AG08395 (cell line): ENCODE results near the gene MAP3K5.
A peak's percentile ranks its signal among the peaks of the same experiment; 100 is the strongest.
"Not testable (repeated sequence)": the region's sequence is repeated elsewhere in the genome, so short reads cannot be mapped to it uniquely, and the experiment has no call there.

ENCODE experiments used
- DNase-seq: peaks from one replicate; pipeline ENCODE4 v3.0.0; 2012; ENCODE audit warnings: mixed read lengths, low spot score

MAP3K5 gene

DNA sequence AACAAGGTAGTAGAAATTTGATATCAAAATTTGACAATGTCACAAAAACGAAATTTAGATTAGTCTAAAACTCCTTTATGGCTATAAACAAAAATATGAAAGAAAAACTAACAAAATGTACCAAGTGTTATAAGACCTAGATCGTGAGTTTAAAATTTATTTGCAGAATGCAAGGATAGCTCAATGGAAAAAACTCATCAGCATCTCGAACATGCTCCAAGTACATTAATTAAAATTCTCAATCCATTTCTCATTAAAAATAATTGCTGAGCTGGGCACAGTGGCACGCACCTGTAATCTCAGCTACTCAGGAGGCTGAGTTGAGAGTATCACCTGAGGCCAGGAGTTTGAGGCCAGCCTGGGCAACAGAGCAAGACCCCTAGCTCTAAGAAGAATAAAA, 70.8 kb downstream of the MAP3K5 start:
- DNase-seq: no peak

DNA sequence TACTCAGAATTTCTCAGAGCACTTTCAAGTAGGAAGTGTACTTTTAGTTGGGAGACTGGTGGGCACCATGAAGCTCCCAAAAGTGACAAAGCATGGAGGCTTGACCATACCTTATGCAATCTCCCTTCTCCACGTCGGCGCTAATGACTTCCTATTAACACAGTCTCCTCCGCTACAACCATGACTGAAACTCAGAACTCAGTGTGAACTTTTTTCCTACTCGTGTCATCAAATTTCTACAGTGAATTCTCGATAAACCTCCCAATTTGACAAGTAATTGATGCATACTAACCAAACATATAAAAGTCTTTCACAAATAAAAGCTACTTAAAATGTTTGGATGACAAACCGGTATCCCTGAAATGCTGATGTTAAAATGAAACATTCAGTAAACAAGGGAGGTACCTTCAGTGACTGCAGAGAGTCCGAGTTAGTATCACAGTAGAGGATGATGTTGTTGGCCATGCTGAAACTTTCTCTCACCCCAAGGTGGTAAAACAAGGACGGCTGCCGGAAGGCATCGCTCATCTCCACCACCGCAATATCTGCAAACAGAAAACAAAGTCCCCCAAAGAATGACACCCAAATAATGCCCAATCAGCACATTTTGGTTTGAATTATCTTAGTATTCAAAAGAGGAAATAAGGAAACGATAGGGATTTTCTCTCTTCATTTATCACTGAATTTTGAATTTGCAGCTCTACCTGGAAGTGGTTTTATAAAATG, 72.1 kb downstream of the MAP3K5 start:
- no peak for DNase-seq

DNA sequence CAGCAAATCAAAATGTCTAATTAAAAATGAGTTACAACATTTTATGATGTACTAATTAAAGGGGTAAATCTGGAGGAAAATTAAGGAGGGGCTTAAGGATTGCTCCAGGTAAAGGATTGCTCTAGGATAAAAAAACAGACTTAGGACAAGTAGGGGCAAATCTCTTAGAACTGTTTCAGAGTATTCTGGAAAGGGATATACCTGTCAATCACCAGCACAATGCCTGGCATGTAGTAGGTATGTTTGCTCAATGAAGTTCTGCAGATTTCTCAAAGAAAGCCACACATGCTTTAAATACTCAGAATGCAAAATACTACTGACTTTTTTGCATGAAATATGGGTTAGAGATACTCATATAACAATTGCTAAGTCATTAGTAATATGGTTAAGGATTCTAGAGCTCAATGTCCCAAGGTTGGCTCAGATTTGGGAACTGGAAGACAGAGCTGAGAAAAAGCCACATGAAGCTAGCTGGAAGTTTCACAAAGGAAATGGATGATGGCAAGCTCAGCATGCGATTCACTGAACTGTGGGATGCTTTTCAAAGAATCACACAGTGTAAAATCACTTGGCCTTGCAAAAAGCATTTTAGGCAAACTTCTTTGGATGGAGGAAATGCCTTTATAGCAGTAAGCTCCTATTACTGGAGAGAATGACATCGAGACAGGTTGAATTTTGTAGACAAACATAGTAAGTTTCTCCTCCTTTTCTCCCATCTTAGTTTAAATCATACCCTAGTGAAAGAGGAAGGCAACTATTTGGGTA, 72.8 kb downstream of the MAP3K5 start:
- no peak for DNase-seq

DNA sequence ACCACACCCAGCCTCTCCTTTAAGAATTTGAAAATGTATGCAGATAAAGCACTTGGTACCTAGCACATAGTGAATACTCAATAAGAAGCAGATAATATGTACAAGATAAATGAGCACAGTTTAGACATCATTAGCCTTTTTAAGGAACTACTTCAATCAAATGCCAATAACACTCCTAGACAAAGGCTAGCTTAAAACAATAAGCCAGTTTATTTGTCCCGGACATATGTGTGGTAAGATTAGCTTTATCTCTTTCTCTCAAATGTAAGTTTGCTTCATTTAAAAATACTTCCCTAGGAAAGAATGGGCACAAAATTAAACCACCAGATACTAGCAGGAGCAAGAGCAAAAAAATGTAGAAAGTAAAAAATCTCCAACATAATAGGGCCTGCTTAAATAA, 73.8 kb downstream of the MAP3K5 start:
- no peak for DNase-seq

DNA sequence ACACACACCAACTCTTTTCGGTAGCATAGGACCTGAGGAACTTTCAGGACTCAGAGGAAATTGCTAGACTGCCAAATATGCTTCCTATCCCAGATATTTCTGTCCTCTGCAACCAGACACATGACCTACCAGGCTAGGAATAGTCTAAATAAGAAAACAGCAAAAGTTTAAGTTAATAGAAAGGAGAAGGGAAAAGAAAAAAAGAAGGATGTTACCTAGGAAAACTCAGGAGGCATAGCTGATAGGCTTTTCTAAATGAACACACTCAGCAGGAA, 74.6 kb downstream of the MAP3K5 start:
- DNase-seq: peak; percentile 46

DNA sequence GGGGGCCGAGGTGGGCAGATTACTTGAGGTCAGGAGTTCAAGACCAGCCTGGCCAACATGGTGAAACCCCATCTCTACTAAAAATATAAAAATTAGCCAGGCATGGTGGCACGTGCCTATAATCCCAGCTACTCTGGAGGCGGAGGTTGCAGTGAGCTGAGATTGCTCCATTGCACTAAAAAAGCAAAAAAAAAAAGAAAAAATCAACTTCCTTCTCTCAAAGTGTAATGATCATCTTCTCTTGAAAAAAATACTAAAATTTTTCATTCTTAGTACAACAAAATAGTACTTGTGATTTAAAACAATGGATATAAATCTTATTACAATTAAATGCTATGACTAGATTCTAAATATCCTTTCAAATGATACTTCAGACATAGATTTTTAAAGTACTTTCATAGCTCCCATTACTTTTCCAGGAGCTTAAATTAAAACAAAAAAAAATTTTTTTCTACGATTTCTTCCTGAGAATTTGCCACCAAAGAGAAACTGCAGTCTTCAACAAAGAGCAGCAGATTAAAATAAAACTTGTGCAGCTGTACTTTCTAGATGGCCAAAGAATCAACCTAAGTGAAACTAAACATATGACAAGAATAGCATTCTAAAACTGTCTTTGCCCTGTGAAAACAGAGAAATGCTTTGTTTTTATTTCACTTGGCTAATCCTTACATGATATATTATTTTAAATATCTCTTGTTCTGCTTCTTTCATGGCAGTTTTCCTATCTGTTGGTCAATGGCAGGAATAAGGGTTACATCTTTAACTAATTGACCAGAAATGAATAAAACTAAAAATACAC, 75.2 kb downstream of the MAP3K5 start:
- no peak for DNase-seq

DNA sequence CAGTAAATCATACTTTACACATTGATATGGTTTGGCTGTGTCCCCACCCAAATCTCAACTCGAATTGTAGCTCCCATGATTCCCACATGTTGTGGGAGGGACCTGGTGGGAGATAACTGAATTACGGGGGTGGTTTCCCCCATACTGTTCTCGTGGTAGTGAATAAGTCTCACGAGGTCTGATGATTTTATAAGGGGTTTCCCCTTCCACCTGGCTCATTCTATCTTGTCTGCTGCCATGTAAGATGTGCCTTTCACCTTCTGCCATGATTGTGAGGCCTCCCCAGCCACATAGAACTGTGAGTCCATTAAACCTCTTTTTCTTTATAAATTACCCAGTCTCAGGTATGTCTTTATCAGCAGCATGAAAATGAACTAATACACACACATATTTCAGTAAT, 79.6 kb downstream of the MAP3K5 start:
- DNase-seq: not testable (repeated sequence)

DNA sequence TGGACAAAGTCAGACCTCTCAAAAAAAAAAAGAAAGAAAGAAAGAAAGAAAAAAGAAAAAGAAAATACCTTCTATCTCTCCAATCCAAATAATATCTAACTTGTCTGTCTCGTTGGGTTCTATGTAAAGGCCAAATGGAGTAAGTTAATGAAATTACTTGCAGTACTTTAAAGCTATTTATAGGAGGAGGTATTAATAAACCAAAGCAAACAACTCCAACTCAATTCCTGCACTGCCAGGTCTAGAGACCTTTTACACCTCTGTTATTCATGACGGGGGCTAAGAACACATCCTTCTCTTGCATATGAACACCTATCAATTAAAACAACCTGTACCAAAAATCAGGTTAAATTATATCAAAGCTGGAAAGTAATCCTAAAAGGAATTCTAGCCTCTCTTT, 80.6 kb downstream of the MAP3K5 start:
- no peak for DNase-seq

DNA sequence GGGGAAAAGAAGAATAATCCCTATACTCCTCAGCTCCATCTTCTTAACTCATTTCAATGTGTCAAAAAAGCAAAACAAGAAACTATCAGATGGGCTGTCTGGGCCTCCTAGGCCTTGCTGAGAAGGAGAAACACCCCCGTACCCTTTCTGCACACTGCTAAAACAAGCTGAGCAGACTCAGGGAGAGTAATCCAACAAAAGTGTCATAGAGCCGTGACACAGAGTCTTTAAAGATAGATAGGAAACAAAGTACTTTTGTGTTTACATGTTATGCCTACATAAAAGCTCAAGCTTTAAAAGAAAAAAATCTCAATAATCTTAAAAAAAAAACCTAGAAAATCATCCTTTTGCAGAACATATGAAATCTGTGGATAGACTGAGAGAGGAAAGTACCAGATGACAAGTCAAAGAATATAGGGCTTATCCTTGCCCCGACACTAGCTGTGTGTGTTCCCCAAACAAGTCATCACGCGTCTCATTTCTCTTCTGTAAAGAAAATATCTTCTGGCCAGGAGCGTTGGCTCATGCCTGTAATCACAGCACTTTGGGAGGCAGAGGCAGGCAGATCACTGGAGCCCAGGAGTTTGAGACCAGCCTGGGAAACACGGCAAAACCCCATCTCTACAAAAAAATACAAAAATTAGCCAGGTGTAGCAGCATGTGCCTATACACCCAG, 81.3 kb downstream of the MAP3K5 start:
- DNase-seq: no peak

DNA sequence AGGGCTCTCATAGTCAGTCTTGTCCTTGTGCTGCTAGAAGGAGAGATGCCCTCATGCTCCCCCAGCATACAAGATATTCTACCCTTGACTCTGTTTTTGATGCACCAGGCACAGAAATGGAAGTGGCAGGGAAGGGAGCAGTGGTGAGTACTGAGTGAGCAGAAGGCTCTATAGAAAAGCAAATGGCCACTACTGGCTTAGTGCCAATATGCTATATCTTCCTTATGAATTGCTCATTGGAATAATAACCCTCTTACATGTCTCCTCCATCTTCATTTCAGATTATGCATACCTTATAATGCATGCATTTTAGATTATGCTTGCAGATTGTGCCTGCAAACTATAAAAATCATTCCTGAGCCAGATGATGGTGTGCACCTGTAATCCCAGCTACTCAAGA, 82.8 kb downstream of the MAP3K5 start:
- no peak for DNase-seq

DNA sequence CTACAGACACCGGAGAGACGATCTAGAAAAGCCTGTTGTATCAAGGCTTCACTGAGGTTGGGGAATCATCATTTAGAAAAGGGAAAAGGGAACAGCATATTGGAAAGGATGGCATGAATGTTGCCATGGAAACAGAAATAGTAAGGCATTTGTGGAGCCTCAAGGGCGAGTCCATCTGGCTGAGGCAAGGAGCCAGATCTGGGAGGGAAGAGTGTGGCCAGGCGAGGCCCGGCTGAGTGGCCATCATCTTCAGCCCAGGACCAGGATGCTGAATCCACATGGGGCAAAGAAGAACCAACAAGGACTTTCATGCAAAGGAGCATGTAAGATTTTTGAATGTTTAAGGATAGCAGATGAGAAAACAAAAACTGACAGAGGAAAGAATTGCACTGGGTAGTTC, 85.8 kb downstream of the MAP3K5 start:
- DNase-seq: no peak

DNA sequence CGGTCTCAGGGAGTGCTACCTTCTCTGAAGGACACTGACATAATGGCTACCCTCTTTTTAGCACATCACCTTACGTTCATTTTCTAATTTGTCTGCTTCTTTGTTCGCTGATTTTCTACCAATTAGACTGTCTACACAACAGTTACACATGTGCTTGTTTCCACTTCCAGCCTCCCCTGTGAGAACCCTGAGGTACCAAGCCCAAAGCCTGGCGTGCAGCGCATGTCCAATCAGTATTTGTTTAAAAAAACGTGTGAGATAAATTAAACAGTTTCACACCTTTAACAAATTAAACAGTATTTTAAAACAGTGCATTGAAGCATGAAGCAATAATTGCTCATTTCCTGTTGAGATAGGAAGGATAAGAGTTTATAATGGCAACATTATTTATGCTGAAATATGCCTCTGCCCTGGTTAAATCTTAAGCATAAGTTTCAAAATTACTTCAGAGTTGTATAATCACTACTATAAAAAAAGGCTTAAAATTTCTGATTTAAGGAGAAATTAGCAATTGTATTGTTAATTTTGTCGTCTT, 88.9 kb downstream of the MAP3K5 start:
- DNase-seq: no peak

DNA sequence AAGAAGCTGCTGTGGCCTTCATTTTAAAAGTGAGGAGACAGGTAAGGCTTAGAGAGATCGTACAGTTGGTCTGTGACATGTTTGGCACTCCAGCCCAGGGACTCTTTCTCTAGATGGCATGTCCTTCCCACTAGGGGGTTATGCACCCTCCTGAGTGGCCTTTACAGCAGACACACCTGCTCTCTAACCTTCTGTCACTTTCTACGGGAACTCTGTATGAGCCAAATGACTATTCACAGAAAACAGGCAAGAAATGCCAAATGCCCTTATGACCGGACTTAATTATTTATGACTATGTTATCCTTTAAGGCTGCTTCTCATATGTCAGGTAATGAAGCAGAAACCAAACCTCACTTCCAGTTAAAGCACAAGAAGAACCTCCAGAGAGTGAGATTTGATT, 91.2 kb downstream of the MAP3K5 start:
- DNase-seq: no peak

DNA sequence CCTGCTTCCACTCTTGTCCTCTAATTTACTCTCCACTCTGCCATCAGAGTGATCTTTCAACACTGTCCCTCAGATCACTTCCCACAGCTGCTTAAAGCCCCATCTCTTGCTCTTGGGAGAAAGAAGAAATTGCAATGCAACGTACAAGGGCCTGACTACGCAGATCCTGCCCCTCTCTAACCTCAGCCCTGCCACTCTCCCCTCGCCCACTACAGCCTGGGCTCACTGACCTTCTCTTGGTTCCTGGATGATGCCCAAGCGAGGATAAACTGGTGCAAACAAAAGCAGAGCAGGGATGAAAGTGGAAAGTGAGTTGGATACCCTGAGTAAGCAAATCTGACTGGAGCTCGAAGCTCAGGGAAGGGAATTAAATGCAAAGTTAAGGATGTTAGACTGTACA, 92.9 kb downstream of the MAP3K5 start:
- DNase-seq: no peak

DNA sequence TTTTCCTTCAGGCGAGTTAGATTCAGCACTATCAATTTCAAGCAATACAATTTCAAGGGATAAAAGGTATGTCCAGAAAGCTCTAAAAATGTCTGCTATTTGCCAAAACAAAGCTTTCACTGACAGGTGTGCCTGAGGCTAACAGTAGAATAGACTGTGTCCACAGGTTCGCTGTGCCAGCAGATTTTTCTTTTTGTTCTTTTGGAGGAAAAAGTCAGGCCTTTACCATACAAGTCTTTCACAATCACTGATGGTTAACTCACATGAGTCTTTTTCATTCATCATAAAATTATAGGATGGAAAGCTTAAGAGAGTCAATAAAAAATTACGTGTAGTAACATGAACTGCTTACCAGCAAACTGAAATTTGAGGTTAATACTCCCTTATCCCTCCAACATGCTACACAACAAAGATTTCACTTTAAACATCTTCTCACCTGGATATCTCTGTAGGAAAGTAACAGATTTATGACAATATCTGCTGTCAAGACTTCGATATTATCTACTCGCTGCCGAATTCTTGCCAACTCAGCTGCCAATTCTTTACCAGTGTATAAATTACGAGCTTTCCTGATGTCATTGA, 95.4 kb downstream of the MAP3K5 start:
- no peak for DNase-seq

DNA sequence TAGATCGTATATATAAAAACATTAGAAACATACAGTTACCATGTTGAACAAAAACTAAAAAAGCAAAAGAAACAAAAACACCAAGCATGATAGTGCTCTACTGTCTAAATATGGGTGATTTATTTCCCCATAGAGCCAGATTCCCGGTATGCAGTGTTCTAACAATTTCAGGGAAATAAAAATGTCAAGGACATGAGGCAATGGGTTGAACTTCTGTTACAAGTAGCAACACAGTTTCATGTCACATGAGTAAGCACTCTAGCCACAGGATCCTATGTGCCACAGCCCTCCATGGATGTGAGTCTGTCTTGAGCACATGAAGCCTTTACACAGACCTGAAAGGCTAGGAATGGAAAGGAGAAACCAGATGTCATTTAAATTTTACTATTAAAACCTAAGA, 96.0 kb downstream of the MAP3K5 start:
- DNase-seq: peak; percentile 9

DNA sequence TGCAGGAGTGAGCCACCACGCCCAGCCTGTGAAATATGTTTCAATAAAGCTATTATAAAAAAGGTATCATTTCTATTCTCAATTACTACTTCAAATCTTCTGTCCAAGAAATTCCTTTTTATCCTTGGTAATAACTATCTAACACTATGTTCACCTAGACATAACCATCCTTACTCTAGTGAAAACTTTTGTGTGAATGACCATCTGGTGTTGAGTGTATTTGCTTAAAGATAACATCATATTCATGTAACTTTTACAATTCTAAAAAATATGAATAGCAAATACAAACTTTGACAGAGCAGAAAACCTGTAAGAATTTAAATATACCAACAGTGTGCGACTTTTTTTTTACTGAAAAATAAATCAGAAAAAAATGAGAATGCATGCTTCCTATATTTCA, 96.9 kb downstream of the MAP3K5 start:
- DNase-seq: no peak

DNA sequence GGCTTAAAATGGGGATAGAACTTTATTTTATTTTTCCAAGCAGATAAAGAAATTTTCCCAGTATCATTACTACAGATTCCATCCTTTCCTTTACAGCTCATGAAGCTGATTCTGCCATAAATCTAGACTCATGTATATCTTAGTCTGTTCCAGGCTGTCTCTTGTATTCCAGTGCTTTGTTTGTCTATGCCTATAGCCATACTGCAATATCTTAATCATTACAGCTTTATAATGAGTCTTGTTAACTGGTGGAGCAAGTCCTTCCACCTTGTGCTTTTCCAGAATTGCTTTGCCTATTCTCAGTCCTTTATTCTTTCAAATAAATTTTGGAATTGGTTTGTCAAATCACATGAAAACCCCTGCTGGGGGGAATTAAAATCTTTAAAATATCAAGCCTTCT, 99.2 kb downstream of the MAP3K5 start:
- DNase-seq: no peak

DNA sequence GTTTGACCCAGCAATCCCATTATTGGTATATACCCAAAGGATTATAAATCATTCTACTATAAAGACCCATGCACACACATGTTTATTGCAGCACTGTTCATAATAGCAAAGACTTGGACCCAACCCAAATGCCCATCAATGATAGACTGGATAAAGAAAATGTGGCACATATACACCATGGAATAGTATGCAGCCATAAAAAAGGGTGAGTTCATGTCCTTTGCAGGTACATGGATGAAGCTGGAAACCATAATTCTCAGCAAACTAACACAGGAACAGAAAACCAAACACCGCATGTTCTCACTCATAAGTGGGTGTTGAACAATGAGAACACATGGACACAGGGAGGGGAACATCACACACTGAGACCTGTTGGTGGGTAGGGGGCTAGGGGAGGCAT, 104.4 kb downstream of the MAP3K5 start:
- DNase-seq: not testable (repeated sequence)

DNA sequence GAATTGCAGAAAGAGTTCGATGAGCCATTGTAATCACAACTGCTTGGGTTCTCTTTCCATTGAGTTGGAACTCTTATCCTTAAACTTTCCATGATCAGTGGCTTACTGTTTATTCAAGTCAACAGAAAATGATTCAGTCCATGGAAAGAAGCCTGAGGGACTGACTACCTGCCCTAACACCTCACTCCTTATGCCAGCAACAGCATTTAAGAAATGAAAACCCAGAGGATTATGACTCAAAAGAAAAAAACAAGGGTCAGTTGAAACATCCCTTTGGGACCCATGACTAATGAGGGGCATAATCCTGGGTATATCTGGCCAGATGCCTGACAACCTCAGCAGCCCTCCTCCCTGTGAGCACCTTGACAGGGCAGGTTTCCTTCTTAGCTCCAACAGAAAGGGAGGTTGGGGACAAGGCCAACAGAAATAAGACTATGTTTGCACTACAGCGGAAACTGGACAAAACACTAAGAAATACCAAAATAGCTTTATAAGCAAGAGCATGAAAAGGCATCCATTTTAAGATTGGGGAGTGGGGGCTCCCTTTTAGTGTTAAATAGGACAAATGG, 106.7 kb downstream of the MAP3K5 start:
- no peak for DNase-seq

DNA sequence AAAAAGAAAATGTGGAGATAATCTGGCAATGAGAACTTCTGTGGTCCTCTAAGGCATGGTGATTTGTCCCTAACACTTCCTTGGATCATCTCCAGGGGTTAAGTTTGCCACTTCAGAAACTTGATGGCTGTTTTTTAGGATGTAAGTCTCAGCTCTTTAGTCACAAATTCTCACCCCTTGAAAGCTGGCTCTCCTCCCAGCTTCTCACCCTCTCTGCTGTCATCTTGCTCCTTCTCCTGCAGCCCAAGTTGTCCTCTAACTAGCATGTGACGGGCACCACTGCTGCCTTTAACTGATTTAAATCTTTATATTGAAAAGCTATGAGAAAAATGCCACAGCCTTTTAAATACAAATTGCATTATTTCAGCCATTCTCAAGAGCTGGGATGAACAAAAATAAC, 107.8 kb downstream of the MAP3K5 start:
- DNase-seq: no peak
